PC-9 (cell line): ENCODE results near the gene ZNF516.

Source experiments
- EZH2 ChIP-seq: fragments of 200-600 bp; sonication (generic); IDR thresholded peaks from 2 replicates; pipeline ENCODE4 v1.8.0; 2017; ENCODE audit warnings: antibody characterized with exemption, low read depth
- TF ChIP-seq, protein P1 (sequence below): fragments of 200-600 bp; sonication (generic); conservative IDR thresholded peaks from 2 replicates; pipeline ENCODE4 v1.6.1; 2017; ENCODE audit warnings: mixed run types, antibody characterized with exemption, mild to moderate bottlenecking, moderate library complexity

DNA sequence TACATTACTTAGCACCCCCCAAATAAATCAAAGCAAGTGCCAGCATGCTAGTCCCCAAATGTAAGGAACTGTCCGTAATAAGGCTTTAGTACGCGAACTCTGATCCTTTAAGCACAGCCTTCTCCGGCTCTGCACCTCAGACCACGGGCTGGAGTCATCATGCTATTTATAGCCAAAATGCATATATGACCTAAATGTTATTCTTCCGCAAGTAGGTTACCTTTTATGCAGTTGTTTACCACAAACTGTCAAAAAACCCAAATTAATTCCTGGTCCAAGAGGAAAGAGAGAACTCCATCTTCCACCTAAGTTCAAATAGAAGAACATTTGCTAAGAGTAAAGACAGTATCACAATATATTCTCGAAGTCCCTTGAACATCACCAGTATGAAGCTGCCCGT, 42.7 kb downstream of the ZNF516 start:
- TF ChIP-seq, protein P1, sequence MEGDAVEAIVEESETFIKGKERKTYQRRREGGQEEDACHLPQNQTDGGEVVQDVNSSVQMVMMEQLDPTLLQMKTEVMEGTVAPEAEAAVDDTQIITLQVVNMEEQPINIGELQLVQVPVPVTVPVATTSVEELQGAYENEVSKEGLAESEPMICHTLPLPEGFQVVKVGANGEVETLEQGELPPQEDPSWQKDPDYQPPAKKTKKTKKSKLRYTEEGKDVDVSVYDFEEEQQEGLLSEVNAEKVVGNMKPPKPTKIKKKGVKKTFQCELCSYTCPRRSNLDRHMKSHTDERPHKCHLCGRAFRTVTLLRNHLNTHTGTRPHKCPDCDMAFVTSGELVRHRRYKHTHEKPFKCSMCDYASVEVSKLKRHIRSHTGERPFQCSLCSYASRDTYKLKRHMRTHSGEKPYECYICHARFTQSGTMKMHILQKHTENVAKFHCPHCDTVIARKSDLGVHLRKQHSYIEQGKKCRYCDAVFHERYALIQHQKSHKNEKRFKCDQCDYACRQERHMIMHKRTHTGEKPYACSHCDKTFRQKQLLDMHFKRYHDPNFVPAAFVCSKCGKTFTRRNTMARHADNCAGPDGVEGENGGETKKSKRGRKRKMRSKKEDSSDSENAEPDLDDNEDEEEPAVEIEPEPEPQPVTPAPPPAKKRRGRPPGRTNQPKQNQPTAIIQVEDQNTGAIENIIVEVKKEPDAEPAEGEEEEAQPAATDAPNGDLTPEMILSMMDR = no peak
- TF ChIP-seq EZH2 = no peak
